BLaER1 (cell line): ENCODE results near the gene PTPRE.

Experiments
- H3K27ac ChIP-seq: shearing (Covaris generic); formaldehyde crosslinking; 2 replicates; pipeline ENCODE4 v1.8.1; 2022
- H3K27me3 ChIP-seq: shearing (Covaris generic); formaldehyde crosslinking; 2 replicates; pipeline ENCODE4 v1.8.1; 2022
- H3K36me3 ChIP-seq: shearing (Covaris generic); formaldehyde crosslinking; 2 replicates; pipeline ENCODE4 v1.8.1; 2022
- H3K4me1 ChIP-seq: shearing (Covaris generic); formaldehyde crosslinking; 2 replicates; pipeline ENCODE4 v1.8.1; 2022
- H3K4me2 ChIP-seq: shearing (Covaris generic); formaldehyde crosslinking; 2 replicates; pipeline ENCODE4 v1.8.1; 2022
- H3K4me3 ChIP-seq: shearing (Covaris generic); formaldehyde crosslinking; 2 replicates; pipeline ENCODE4 v1.8.1; 2022
- H3K9ac ChIP-seq: shearing (Covaris generic); formaldehyde crosslinking; 2 replicates; pipeline ENCODE4 v1.8.1; 2022
- H3K9me3 ChIP-seq: shearing (Covaris generic); formaldehyde crosslinking; 2 replicates; pipeline ENCODE4 v1.8.1; 2022
- H4K20me1 ChIP-seq: shearing (Covaris generic); formaldehyde crosslinking; 2 replicates; pipeline ENCODE4 v1.8.1; 2022
- Cebpa-rat ChIP-seq: shearing (Covaris generic); IDR thresholded peaks from 2 replicates; pipeline ENCODE4 v1.8.1; 2022

The PTPRE gene

GRCh38 chr10:128122931-128123330 lies 216.0 kb downstream of the PTPRE start:
- Histone ChIP-seq H3K9me3 (no peaks in the 10 kb centered on the region), H3K9ac (no peak overlapping the region), H3K4me3 (no peak overlapping the region), H3K36me3 (peaks cover 55% of the 10 kb centered on the region), H3K4me2 (peak overlapping the region; percentile 90), H3K27me3 (no peaks in the 10 kb centered on the region), H4K20me1 (peaks cover 68% of the 10 kb centered on the region), H3K4me1 (peaks cover 49% of the 10 kb centered on the region), H3K27ac (no peak overlapping the region)
- TF ChIP-seq Cebpa-rat, result no peak

GRCh38 chr10:128123846-128124245 lies 216.9 kb downstream of the PTPRE start:
- no peak overlapping the region for H3K27ac ChIP-seq
- H3K9ac ChIP-seq, result peak overlapping the region; percentile 99

GRCh38 chr10:128124813-128125403 lies 218.0 kb downstream of the PTPRE start:
- Histone ChIP-seq H3K9me3 (no peaks in the 10 kb centered on the region), H3K36me3 (peaks cover 35% of the 10 kb centered on the region), H3K4me3 (peak overlapping the region; percentile 98), H4K20me1 (peaks cover 51% of the 10 kb centered on the region), H3K27ac (peak overlapping the region; percentile 98), H3K4me1 (peaks cover 49% of the 10 kb centered on the region), H3K27me3 (no peaks in the 10 kb centered on the region), H3K9ac (peak overlapping the region; percentile 99), H3K4me2 (peak overlapping the region; percentile 90)
- no peak for TF ChIP-seq Cebpa-rat

More at GRCh38 chr10:128123846-128124245, 216.9 kb downstream of the PTPRE start:
- Histone ChIP-seq H3K4me2 (peak overlapping the region; percentile 90), H3K4me1 (peaks cover 49% of the 10 kb centered on the region), H3K27me3 (no peaks in the 10 kb centered on the region), H3K36me3 (peaks cover 46% of the 10 kb centered on the region), H4K20me1 (peaks cover 59% of the 10 kb centered on the region), H3K9me3 (no peaks in the 10 kb centered on the region), H3K4me3 (peak overlapping the region; percentile 98)
- no peak for TF ChIP-seq Cebpa-rat

GRCh38 chr10:128125416-128125943 lies 218.6 kb downstream of the PTPRE start:
- Histone ChIP-seq H4K20me1 (peaks cover 45% of the 10 kb centered on the region), H3K4me3 (peak overlapping the region; percentile 98), H3K27me3 (no peaks in the 10 kb centered on the region), H3K27ac (peak overlapping the region; percentile 98), H3K36me3 (peaks cover 30% of the 10 kb centered on the region), H3K9me3 (no peaks in the 10 kb centered on the region), H3K4me2 (peak overlapping the region; percentile 90), H3K4me1 (peaks cover 49% of the 10 kb centered on the region), H3K9ac (peak overlapping the region; percentile 99)
- no peak for TF ChIP-seq Cebpa-rat

GRCh38 chr10:128125944-128126764 lies 219.3 kb downstream of the PTPRE start, which contains the start of gene MKI67:
TSS of gene MKI67 (minus strand) at chr10:128126423. CDS start at chr10:128125667, 756 bp downstream.
- no peak for TF ChIP-seq Cebpa-rat
- peak within 1 kb of the TSS; percentile 90 for H3K4me2 ChIP-seq
- H3K36me3 ChIP-seq, result peaks cover 24% of the 10 kb centered on the region
- H3K27ac ChIP-seq, result peak within 1 kb of the TSS; percentile 98
- H3K4me1 ChIP-seq, result peaks cover 49% of the 10 kb centered on the region
- no peaks in the 10 kb centered on the region for H3K27me3 ChIP-seq
- H3K4me3 ChIP-seq, result peak within 1 kb of the TSS; percentile 98
- peak within 1 kb of the TSS; percentile 99 for H3K9ac ChIP-seq
- H4K20me1 ChIP-seq, result peaks cover 40% of the 10 kb centered on the region
- no peaks in the 10 kb centered on the region for H3K9me3 ChIP-seq

- H3K9ac ChIP-seq, result no peak overlapping the region
- TF ChIP-seq Cebpa-rat, result no peak
- no peaks in the 10 kb centered on the region for H3K27me3 ChIP-seq
- H3K4me3 ChIP-seq, result no peak overlapping the region
- H3K4me2 ChIP-seq, result no peak overlapping the region
- H4K20me1 ChIP-seq, result peaks cover 19% of the 10 kb centered on the region
- no peaks in the 10 kb centered on the region for H3K9me3 ChIP-seq
- peaks cover 43% of the 10 kb centered on the region for H3K4me1 ChIP-seq
- H3K27ac ChIP-seq, result no peak overlapping the region
- peaks cover 8% of the 10 kb centered on the region; the same call in 1 of the 2 replicates for H3K36me3 ChIP-seq
Observed at GRCh38 chr10:128128582-128128981, 221.7 kb downstream of the PTPRE start.

- no peak for TF ChIP-seq Cebpa-rat
- peaks cover 5% of the 10 kb centered on the region; the same call in 1 of the 2 replicates for H4K20me1 ChIP-seq
- no peak overlapping the region for H3K9ac ChIP-seq
- no peak overlapping the region for H3K4me3 ChIP-seq
- no peaks in the 10 kb centered on the region for H3K36me3 ChIP-seq
- H3K27ac ChIP-seq, result no peak overlapping the region
- H3K9me3 ChIP-seq, result no peaks in the 10 kb centered on the region
- no peaks in the 10 kb centered on the region for H3K27me3 ChIP-seq
- H3K4me1 ChIP-seq, result peaks cover 29% of the 10 kb centered on the region
- H3K4me2 ChIP-seq, result no peak overlapping the region
Observed at GRCh38 chr10:128130051-128130450, 223.1 kb downstream of the PTPRE start.
